Activated T-cell treated with anti-CD3 and anti-CD28 coated beads, Interleukin-2, amount 50 U/mL, for 48 hours (primary cell): ENCODE data around the gene GKN2.

Experiments used
- DNase-seq, 2 experiments: peaks; one replicate each; pipeline ENCODE4 v3.0.0-alpha.2; 2020

GKN2 gene, protein sequence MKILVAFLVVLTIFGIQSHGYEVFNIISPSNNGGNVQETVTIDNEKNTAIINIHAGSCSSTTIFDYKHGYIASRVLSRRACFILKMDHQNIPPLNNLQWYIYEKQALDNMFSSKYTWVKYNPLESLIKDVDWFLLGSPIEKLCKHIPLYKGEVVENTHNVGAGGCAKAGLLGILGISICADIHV

GRCh38 chr2:68952887-68953521 lies at the start of gene GKN2:
GKN2 (minus strand) TSS chr2:68952893; CDS start chr2:68952861, 32 bp downstream.
- no peak for DNase-seq

GRCh38 chr2:69001879-69002278 lies 49.2 kb upstream of the GKN2 start:
- DNase-seq: no peak

GRCh38 chr2:68997401-68997800 lies 44.7 kb upstream of the GKN2 start:
- no peak for DNase-seq

DNA sequence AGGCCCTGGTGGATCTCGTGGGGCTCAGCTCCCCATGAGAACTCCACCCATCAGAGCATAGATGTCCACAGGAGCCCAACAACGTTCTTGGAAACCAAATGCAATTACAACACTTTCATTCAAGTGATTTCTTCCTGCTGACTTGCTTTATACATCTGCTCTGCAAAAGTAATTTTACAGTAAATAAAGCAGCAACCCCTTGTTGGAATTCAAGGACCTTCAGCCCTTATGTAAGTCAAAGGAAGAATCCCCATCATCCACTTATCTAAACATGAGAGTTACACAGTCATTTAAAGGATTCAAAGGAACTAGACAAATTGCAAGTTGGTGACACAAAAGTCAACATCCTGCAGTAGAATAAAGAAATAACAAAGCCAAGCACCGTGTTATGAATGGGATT lies 43.2 kb upstream of the GKN2 start:
- DNase-seq: no peak

DNA sequence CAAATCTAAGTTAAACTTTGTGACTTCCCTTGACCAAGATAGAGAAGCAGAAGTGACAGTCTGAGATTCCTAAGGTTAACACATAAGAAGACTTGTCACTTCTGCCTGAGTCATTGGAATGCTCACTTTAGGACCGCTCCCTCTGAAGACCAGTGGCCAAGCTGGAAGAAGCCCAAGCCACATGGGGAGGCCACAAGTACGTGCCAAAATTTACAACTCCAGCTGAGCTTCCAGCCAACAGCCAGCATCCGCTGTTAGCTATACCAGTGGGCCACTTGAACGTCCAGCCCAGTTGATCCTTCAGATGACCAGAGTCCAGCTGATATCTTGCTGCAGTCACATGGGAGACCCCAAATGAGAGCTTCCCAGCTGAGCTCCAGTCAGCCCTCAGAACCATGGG lies 42.2 kb upstream of the GKN2 start:
- DNase-seq: no peak

- no peak for DNase-seq
Measured at GRCh38 chr2:68993660-68994059, 41.0 kb upstream of the GKN2 start.

DNA sequence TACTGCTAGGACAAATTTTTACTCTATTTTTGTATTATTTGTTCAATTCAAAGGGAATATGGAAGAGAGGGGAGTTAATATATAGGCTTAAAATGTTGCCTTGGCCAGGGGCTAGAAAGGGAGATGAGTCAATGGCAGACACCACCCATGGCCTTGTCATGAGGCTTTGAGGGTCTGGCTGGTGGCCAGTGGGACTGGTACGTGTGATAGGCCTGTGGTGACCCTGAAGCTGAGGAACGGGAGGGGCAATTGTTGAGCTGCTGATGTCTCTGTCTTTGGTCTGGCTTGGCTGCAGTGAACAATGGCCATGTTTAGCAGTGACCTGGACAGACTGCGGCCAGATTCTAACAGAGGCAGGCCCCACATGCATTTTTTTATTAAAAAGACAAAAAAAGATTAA lies 40.2 kb upstream of the GKN2 start:
- no peak for DNase-seq

DNA sequence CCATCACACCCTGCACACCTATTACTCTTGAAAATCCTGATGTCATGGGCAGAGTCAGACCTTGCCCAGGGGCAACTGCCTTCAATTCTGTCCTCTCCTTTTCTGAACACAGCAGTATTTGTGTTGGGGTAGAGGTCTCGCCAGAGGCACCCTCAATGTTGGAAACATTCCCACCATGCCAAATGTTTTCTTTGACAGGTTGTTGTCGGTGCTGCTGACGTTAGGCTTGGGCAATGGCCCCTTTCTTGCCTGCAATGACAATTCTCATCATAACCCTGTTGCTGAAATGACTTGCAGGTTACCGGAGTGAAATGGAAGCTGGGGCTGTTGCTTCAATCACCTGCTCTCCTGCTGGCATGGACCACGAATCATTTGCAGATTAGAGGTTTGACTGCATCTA lies 39.6 kb upstream of the GKN2 start:
- DNase-seq: no peak

- DNase-seq: no peak
Measured at GRCh38 chr2:68989035-68989434, 36.3 kb upstream of the GKN2 start.

- no peak for DNase-seq
Measured at GRCh38 chr2:68987021-68987503, 34.4 kb upstream of the GKN2 start.

- no peak for DNase-seq
Measured at GRCh38 chr2:68980956-68981355, 28.3 kb upstream of the GKN2 start.

- no peak for DNase-seq
Measured at GRCh38 chr2:68978098-68978497, 25.4 kb upstream of the GKN2 start.

- no peak for DNase-seq
Measured at GRCh38 chr2:68977453-68977852, 24.8 kb upstream of the GKN2 start.

GRCh38 chr2:68975844-68976243 lies 23.2 kb upstream of the GKN2 start:
- DNase-seq: no peak

GRCh38 chr2:68974946-68975665 lies 22.4 kb upstream of the GKN2 start:
- no peak for DNase-seq

GRCh38 chr2:68974251-68974650 lies 21.6 kb upstream of the GKN2 start, which contains the start of gene GKN1:
GKN1 (plus strand) TSS chr2:68974636; CDS start chr2:68974678, 42 bp downstream.
- DNase-seq: no peak

DNA sequence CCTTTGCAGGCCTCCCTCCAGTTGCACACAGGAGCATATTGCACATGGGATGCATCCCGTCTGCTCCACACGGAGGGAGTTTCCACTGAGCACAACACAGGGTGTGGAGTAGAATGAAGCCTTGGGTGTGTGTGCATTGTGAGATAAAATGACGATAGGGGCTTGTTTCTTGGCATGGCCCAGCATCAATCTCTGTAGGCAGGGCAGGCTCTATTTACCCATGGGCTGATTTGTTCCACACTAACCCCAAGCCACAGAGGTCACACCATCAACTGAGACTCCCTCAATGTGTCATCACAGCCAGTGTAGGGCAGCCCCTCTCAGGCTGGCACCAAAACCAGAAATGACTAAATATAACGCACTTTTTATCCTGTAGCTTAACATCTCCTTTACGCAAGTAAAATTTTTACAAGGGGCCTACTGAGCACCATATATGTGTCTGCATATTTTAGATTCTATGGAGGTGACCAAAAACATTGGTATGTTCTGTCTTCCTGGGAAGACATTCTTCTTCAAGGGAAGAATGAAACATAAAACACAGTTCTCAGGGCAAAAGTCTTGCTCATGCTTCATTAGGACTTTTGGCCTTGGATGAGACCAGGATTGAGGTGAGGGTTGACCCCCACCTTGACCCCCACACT lies 19.0 kb upstream of the GKN2 start:
- DNase-seq: no peak

GRCh38 chr2:68970566-68971265 lies 18.0 kb upstream of the GKN2 start:
- no peak for DNase-seq

DNA sequence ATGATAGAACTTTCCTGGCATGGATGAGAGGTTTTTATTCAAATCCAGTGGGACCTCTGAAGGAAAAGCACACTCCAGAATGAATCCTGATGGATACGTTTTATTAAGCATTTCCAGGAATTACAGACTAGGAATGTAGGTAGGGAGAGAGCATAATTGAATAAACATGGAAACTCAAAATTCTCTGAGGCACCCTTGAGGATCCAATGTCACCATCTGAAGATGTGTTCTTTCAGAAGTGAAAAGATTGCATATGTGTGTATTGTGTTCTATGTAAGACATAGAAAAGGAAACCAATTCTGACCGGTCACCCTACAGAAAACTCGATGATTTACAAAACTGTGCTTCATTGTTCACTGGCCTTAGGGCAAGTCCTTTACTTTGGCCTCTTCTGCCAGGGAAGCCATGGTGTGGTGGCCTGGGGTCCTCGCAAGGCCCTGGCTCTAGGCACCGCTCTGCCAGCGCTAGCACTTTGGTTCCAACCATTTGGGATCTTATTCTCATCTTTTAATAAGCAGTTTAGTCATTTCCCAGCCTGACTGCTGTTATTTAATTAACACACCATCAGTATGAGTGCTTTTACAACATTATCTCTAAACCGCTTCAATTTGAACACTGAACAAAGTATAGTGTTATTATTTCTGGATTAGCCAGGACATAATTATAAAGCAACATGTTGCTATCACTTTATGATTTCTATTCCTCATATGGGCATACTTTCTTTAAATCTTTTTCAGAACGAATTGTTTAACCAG lies 17.2 kb upstream of the GKN2 start:
- DNase-seq: no peak

GRCh38 chr2:68968221-68968620 lies 15.5 kb upstream of the GKN2 start:
- DNase-seq: no peak

- DNase-seq: no peak
Measured at GRCh38 chr2:68964282-68964681, 11.6 kb upstream of the GKN2 start.

GRCh38 chr2:68961380-68961779 lies 8.7 kb upstream of the GKN2 start:
- DNase-seq: no peak
